ENCODE data around the gene MRM3.

DNA sequence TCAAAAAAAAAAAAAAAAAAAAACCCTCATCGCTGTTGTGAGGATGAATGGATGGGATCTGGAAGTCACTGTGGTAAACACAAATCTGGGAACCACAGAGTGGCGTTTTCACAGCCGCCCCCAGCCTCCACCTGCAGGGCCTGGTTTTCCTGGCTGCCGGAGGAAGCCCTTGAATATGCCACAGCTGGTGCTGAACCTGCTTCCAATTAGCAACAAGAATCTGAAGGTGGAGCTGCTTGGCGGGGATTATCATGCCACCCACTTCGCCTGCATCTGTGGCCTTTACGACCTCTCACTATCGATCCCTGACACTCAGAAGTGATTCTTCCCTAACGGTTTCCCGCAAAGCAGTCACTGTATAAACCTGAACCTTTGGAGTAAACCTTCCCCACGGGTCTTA, 16.1 kb downstream of the MRM3 start:
- TF ChIP-seq, protein P1, sequence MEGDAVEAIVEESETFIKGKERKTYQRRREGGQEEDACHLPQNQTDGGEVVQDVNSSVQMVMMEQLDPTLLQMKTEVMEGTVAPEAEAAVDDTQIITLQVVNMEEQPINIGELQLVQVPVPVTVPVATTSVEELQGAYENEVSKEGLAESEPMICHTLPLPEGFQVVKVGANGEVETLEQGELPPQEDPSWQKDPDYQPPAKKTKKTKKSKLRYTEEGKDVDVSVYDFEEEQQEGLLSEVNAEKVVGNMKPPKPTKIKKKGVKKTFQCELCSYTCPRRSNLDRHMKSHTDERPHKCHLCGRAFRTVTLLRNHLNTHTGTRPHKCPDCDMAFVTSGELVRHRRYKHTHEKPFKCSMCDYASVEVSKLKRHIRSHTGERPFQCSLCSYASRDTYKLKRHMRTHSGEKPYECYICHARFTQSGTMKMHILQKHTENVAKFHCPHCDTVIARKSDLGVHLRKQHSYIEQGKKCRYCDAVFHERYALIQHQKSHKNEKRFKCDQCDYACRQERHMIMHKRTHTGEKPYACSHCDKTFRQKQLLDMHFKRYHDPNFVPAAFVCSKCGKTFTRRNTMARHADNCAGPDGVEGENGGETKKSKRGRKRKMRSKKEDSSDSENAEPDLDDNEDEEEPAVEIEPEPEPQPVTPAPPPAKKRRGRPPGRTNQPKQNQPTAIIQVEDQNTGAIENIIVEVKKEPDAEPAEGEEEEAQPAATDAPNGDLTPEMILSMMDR (conservative IDR thresholded peaks at IDR 0.05; ENCODE audit: low read length) = no peak
- TF ChIP-seq EZH2phosphoT487 (IDR thresholded peaks at IDR 0.05; ENCODE audit: borderline replicate concordance) = no peak

Measured in Loucy (cell line).